ENCODE results near the gene WDR47.

Gene WDR47

DNA sequence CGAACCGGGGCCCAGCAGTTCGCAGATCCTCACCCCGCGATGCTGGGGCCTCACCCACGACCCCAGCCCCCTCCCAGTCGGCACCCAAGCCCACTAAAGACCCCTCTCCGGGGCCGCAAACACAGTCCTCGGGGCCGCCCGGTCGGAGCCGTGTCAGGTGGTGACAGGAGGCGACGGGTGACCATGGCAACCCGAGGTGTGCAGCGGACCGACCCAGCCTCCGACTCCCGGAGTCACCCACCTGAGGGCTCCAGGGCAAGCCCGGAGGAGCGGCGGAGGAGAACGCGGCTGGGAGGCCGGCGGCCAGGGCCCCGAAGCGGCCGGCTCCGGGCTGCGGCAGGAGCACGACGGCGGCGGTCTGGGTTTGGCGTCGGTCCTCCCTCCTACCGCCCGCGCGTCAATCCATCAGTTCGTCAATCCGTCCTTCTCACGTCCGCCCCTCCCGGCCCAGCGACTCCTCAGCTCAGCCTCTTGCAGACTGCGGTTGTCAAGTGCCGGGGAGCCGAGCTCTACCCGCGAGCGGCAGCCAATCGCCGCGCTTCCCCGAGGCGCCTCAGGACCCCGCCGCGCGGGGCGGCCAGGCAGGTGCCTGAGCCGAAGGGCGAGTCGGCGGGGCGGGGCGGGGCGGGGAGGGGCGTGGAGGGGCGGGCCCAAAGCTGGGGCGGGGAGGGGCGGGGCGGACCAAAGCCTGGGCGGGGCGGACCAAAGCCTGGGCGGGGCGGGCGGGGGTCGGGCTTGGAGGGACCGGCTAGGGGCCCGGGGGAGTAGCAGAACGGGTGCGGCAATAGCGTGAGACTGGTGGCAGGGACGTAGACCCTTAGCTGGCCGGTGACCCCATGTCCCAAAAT lies at the start of gene WDR47:
WDR47 (minus strand) TSS at position 482 of the 848 bp plus-strand sequence. CDS start 18,590 bp downstream, outside the sequence.
- DNase-seq: peak; percentile 58 to 96 (median 84)

GRCh38 chr1:109091078-109091838 lies 49.4 kb upstream of the WDR47 start:
- DNase-seq: peak in 1 of 14 donors; percentile 60

DNA sequence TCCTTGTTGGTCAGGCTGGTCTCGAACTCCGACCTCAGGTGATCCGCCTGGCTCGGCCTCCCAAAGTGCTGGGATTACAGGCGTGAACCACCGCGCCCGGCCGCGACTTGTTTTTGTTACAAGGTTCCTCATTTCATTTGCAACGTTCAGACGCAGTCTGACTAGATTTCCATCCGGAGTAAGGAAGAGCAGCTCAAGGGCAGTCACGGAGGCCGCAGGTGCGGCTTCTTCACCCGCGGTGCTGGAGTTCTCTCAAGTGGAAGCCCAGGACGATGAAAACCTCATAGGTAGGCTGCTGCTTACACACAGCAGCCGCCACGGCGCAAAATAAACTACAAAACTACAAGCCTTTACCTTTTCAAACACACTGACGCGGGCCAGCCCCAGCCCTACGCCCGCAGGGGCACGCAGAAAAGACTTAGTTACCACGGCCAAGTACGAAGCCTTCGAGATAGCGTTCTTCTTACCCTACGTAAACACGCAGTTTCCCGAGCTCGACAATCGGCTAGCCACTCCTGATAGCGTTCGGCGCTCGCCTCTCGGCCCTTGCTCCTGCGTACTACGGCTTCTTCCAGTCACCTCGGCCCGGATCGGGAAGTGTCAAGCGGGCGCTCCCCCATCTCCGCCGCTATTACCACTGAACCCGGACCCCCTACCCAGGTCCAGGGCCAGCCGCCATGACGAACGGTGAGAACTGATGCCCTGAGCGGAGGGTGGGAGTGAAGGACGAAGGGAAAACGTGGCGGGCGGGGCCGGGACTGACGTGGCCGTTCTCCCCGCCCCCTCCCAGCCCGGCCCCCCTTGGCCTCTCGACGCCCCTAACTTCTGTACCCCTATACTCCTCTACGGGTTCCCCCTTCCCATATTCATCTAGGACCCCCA lies 48.5 kb upstream of the WDR47 start, which contains the start of gene TMEM167B:
TMEM167B (plus strand) TSS at position 569 of the 882 bp plus-strand sequence; CDS start at position 678, 109 bp downstream.
- peak; percentile 26 to 95 (median 90) for DNase-seq

- peak in 12 of 14 donors; percentile 40 to 82 (median 74) for DNase-seq
Measured at GRCh38 chr1:109089242-109090015, 47.5 kb upstream of the WDR47 start.

DNA sequence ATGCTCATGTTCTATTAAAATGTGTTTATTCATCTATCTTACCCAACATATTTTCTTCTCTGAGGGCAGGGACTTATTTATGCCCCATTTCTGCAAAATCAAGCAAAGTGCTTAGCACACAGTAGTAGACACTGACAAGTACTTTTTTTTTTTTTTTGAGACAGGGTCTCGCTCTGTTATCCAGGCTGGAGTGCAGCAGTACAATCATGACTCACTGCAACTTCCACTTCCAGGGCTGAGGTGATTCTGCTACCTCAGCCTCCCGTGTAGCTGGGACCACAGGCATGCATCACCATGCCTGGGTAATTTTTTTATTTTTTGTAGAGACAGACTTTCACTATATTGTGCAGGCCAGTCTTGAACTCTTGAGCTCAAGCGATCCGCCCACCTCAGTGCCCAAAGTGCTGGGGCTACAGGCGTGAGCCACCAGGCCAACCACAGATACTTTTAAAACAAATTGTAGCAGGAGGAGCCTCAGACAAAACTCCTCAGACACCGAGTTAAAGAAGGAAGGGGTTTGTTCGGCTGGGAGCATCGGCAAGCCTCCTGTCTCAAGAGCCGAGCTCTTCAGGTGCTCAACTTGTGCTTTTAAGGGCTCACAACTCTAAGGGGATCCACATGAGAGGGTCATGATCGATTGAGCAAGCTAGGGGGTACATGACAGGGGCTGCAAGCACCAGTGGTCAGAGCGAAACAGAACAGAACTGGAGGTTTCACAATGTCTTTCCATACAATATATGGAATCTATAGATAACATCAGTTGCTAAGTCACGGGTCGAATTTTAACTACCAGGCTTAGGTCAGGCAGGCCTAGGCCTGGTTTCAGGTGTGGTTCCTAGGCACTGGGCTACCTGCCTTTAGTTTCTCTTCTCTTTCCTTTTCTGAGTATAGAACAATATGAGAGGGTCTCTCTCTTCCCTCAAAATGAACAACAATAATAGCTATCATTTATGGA lies 42.9 kb upstream of the WDR47 start:
- no peak for DNase-seq

DNA sequence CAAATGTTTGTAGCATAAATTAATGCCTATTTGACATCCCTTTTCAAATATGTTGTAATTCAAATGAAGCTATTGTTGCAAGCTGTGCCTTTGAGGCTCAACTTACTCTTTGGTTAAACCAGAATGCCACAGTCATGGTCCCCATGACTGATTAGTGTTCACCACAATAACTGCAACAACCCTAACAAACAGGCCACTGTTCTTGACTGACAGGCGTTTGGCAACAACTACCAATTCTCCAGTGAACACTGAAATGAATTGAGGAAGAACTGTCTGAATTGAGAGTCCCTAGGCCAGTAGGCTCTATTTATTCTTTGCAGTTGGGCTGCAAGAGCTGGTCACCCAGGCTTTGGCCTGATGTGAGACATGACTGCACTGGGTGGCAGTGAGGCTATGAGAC lies 42.0 kb upstream of the WDR47 start:
- DNase-seq: peak in 13 of 14 donors; percentile 2 to 71 (median 49)

GRCh38 chr1:109083501-109083900 lies 41.6 kb upstream of the WDR47 start:
- peak in 1 of 14 donors; percentile 3 for DNase-seq

DNA sequence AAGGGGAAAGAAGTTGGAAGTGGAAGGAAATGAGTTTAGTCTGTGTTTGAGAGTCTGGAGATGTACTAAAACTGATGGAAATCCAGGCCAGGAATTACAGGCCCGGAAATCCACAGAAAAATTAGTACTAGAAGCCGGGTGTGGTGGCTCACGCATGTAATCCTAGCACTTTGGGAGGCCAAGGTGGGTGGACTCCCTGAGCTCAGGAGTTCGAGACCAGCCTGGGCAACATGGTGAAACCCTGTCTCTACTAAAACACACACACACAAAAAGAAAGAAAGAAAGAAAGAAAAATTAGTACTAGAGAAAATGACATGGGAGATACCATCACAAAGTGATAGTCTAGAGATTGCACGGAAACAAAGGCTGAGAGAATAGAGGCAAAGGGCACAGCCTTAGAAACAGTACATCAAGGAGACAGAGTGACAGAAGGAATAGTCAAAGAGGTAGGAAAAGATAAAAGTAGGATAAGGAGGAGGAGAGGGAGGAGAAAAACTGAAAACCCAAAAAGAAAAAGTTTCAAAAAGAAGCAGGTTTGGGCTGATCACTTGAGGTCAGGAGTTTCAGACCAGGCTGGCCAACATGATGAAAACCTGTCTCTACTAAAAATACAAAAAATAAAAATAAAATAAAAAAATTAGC lies 38.7 kb upstream of the WDR47 start:
- DNase-seq: no peak

GRCh38 chr1:109079240-109079622 lies 37.3 kb upstream of the WDR47 start:
- no peak for DNase-seq

DNA sequence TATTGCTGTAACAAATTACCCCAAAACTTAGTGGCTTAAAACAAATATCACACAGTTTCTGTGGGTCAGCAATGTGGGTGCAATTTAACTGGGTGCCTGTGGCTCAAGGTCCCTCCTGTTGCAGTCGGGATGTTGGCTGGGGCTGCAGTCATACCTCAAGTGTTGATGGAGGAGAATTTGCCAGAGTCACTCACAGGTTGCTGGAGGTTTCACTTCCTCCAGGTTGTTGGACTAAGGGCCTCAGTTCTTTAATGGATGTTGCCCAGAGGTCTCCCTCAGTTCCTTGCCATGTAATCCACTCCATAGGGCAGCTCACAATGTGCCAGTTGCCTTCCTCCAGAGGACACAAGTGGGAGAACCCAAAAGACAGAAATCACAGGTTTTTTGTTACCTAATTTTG lies 36.4 kb upstream of the WDR47 start:
- DNase-seq: no peak

- peak; percentile 79 to 95 (median 92) for DNase-seq
Measured at GRCh38 chr1:109075531-109076490, 33.9 kb upstream of the WDR47 start, which contains the start of gene TAF13. TSS of gene TAF13 (minus strand) at chr1:109076003. CDS start at chr1:109075947, 56 bp downstream.

- no peak for DNase-seq
Measured at GRCh38 chr1:109069294-109069693, 27.4 kb upstream of the WDR47 start.

DNA sequence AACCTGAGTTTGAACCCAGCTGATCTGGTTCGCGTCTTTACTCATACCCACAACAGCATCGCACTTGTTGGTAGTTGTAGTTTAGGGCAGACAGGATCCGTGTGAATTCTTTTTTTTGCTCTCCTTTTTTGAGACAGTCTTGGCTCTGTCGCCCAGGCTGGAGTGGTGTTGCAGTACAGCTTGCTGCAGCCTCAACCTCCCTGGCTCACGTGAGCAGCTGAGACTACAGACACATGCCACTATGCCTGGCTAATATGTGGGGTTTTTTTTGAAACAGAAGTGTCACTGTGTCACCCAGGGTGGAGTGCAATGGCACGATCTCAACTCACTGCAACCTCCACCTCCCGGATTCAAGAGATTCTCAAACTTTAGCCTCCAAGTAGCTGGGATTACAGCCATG lies 26.0 kb upstream of the WDR47 start:
- DNase-seq: no peak

- no peak for DNase-seq
Measured at GRCh38 chr1:109065137-109065536, 23.2 kb upstream of the WDR47 start.

DNA sequence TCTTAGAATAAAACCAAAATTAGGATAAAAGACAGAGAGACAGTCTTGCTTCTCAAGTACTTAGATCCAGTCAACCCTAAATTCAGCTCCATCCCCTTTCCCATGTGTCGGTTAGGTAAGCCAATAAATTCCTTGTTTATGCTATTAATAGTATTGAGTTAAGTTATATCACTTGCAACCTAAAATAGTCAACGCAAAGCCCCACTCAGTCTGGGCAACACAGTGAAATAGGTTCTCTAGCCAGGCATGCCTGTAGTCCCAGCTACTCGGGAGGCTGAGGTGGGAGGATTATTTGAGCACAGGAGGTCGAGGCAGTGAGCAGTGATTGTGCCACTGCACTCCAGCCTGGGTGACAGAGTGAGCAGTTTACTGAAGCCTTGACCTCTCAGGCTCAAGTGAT lies 19.3 kb upstream of the WDR47 start:
- DNase-seq: no peak

- DNase-seq: no peak
Measured at GRCh38 chr1:109060707-109061106, 18.8 kb upstream of the WDR47 start.

GRCh38 chr1:109059026-109059425 lies 17.1 kb upstream of the WDR47 start:
- no peak for DNase-seq

GRCh38 chr1:109056064-109056463 lies 14.2 kb upstream of the WDR47 start:
- DNase-seq: no peak

Measured in C1 segment of cervical spinal cord (tissue), 14 donors.